K562 (cell line): ENCODE results near the gene AMBRA1. TPM values are rescaled to one million over a fixed set of nuclear protein-coding genes. Genes with fewer than 3 reads are reported as not detected.

Source experiments
- CEBPG ChIP-seq, 3 experiments: fragments of 200-800 bp in 1 of 3; sonication (Bioruptor generic) in 1 of 3; sonication (generic) in 1 of 3; formaldehyde crosslinking in 1 of 3; IDR thresholded peaks in 2 of 3; conservative IDR thresholded peaks in 1 of 3; 2 replicates each; pipeline versions ENCODE4 v1.6.1 to v1.8.0; 2016 to 2022; ENCODE audit warnings: missing compliant biosample characterization in 2 of 3, missing genetic modification characterization in 2 of 3, mild to moderate bottlenecking in 1 of 3, missing genetic modification reagents in 1 of 3
- DEAF1 ChIP-seq: fragments of 450-650 bp; formaldehyde crosslinking; IDR thresholded peaks from 2 replicates; pipeline ENCODE4 v1.4.0; 2020; ENCODE audit warnings: mild to moderate bottlenecking, moderate library complexity
- DPF2 ChIP-seq: fragments of 450-650 bp; IDR thresholded peaks from 2 replicates; pipeline ENCODE4 v1.6.1; 2016
- MECOM ChIP-seq: fragments of 250-450 bp; sonication (Bioruptor Pico); IDR thresholded peaks from 2 replicates; pipeline ENCODE4 v1.8.0; 2022; ENCODE audit warnings: inconsistent platforms
- PKNOX1 ChIP-seq: fragments of 450-650 bp; IDR thresholded peaks from 2 replicates; pipeline ENCODE4 v1.6.1; 2016
- SMC3 ChIP-seq: conservative IDR thresholded peaks from 2 replicates; pipeline ENCODE4 v1.6.1; 2011; ENCODE audit warnings: low read depth, low read length, improper control_type of control experiment; ENCODE audit not compliant: insufficient read depth
- TFAP4 ChIP-seq: sonication (generic); formaldehyde crosslinking; IDR thresholded peaks from 2 replicates; pipeline ENCODE4 v1.8.0; 2022; ENCODE audit warnings: missing genetic modification reagents, mild to moderate bottlenecking, moderate library complexity, borderline replicate concordance
- XRCC5 ChIP-seq: fragments of 200-400 bp; formaldehyde crosslinking; IDR thresholded peaks from 2 replicates; pipeline ENCODE4 v1.6.1; 2017; ENCODE audit warnings: low read depth, mild to moderate bottlenecking, low read length
- polyA plus RNA-seq, 8 experiments: library from polyadenylated mRNA; depleted of rRNA in 4 of 8; stranded (reverse) in 5 of 8; unstranded in 3 of 8; fragments of >200 nt; fragmentation: Nextera tagmentation in 2 of 8; fragmentation: Illumina TruSeq in 1 of 8; extraction: Ambion mirVana in 2 of 8; extraction: Trizol in 1 of 8; gene quantifications; 2 replicates each; pipeline versions ENCODE4 v1.2.1 to v1.2.3, GENCODE V29; 2011 to 2014; ENCODE audit warnings: inconsistent platforms in 1 of 8, missing spikeins in 1 of 8
- total RNA-seq, 7 experiments: library from RNA; depleted of rRNA in 6 of 7; stranded (reverse); fragments of >200 nt in 6 of 7; fragmentation: Illumina TruSeq in 2 of 7; extraction: Trizol in 2 of 7; gene quantifications; 2 replicates each; pipeline versions ENCODE4 v1.2.1 to v1.2.3, GENCODE V29; 2011 to 2021; ENCODE audit warnings: low replicate concordance in 1 of 7

Gene AMBRA1
- total and polyA plus RNA-seq, 9 of the 15 experiments (the other 6 are each of a cell fraction or from before 2014, with no cell fraction given): 0.15 to 24.5 (median 13.0) TPM

GRCh38 chr11:46529095-46529905 lies 64.5 kb downstream of the AMBRA1 start (continued):
- TF ChIP-seq TFAP4 (CRISPR knock-in tag) (0 out of 2 replicates have a peak, but pooled peaks have one; percentile 13), SMC3 (peak; percentile 79), MECOM (CRISPR knock-in tag) (no peak), PKNOX1 (peak; percentile 18; the same call in 1 of the 2 replicates), DPF2 (no peak), CEBPG (CRISPR knock-in tag; IDR thresholded peaks at IDR 0.05) (no peak), CEBPG (tag; conservative IDR thresholded peaks at IDR 0.05 in 1 of 2, IDR thresholded peaks at IDR 0.05 in 1 of 2) (0 out of 4 replicates have a peak, but pooled peaks of 1 of the 2 experiments have one; percentile 9), DEAF1 (CRISPR knock-in tag) (0 out of 2 replicates have a peak, but pooled peaks have one; percentile 39), XRCC5 (0 out of 2 replicates have a peak, but pooled peaks have one; percentile 59)
